Dermis microvascular lymphatic vessel endothelial cell (primary cell): Measurements from ENCODE around the gene EYA2. TPM values are rescaled to one million over a fixed set of nuclear protein-coding genes. Genes with fewer than 3 reads are reported as not detected.
"Not testable (repeated sequence)": the region's sequence is repeated elsewhere in the genome, so short reads cannot be mapped to it uniquely, and the experiment has no call there.

Experiments
- DNase-seq, 2 donors: peaks; one replicate each; pipeline versions ENCODE4 v3.0.0 to v3.0.0-alpha.2; 2010; ENCODE audit warnings: low read depth in 2 of 2
- total RNA-seq: library from RNA; depleted of rRNA; stranded (reverse); fragments of >200 nt; gene quantifications from 2 replicates; pipeline ENCODE4 v1.2.1, GENCODE V29; 2014

EYA2 gene
- total RNA-seq, 1 donor from 2014 or later, result not detected

GRCh38 chr20:46894971-46895905, 595 bp downstream of the EYA2 start:
- DNase-seq, result no peak

- no peak for DNase-seq
Measured at GRCh38 chr20:46895906-46896242, 1.2 kb downstream of the EYA2 start.

GRCh38 chr20:46897328-46897880, 2.8 kb downstream of the EYA2 start:
- DNase-seq, result no peak

- DNase-seq, result no peak
Measured at GRCh38 chr20:46898423-46898822, 3.8 kb downstream of the EYA2 start.

GRCh38 chr20:46899621-46900020, 5.0 kb downstream of the EYA2 start:
- DNase-seq, result no peak

GRCh38 chr20:46900086-46900485, 5.4 kb downstream of the EYA2 start:
- DNase-seq, result no peak

GRCh38 chr20:46900826-46901225, 6.2 kb downstream of the EYA2 start:
- no peak for DNase-seq

GRCh38 chr20:46901638-46902037, 7.0 kb downstream of the EYA2 start:
- DNase-seq, result no peak

GRCh38 chr20:46903256-46903655, 8.6 kb downstream of the EYA2 start:
- no peak for DNase-seq

GRCh38 chr20:46903937-46904336, 9.3 kb downstream of the EYA2 start:
- DNase-seq, result no peak

- DNase-seq, result no peak
Measured at GRCh38 chr20:46905364-46906125, 10.9 kb downstream of the EYA2 start.

- no peak for DNase-seq
Measured at GRCh38 chr20:46913329-46914044, 18.8 kb downstream of the EYA2 start.

GRCh38 chr20:46914789-46915379, 20.2 kb downstream of the EYA2 start:
- no peak for DNase-seq

GRCh38 chr20:46915575-46916257, 21.1 kb downstream of the EYA2 start:
- DNase-seq, result no peak

- no peak for DNase-seq
Measured at GRCh38 chr20:46916258-46916603, 21.6 kb downstream of the EYA2 start.

- no peak for DNase-seq
Measured at GRCh38 chr20:46917155-46917554, 22.5 kb downstream of the EYA2 start.

GRCh38 chr20:46920114-46920513, 25.5 kb downstream of the EYA2 start:
- no peak for DNase-seq

- DNase-seq, result not testable (repeated sequence)
Measured at GRCh38 chr20:46922841-46923240, 28.2 kb downstream of the EYA2 start.

GRCh38 chr20:46923550-46923949, 28.9 kb downstream of the EYA2 start:
- no peak for DNase-seq

GRCh38 chr20:46928580-46929132, 34.0 kb downstream of the EYA2 start:
- no peak for DNase-seq

- DNase-seq, result no peak
Measured at GRCh38 chr20:46929902-46930301, 35.3 kb downstream of the EYA2 start.
